ENCODE measurements around the gene ZNF132.
A peak's percentile ranks its signal among the peaks of the same experiment; 100 is the strongest.
"Not testable (repeated sequence)": the region's sequence is repeated elsewhere in the genome, so short reads cannot be mapped to it uniquely, and the experiment has no call there.

Gene ZNF132

GRCh38 chr19:58453743-58454142 is 13.8 kb upstream of the ZNF132 start:
- TF ChIP-seq CTCF (conservative IDR thresholded peaks at IDR 0.05; ENCODE audit: control insufficient read depth, insufficient read depth, low read depth, low read length), result no peak
- no peak for DNase-seq (ENCODE audit: low read depth)
- no peak overlapping the region for H3K4me3 ChIP-seq (ENCODE audit: control insufficient read depth, low read depth, low read length)

- no peak for TF ChIP-seq CTCF (conservative IDR thresholded peaks at IDR 0.05; ENCODE audit: control insufficient read depth, insufficient read depth, low read depth, low read length)
- DNase-seq (ENCODE audit: low read depth), result peak; percentile 93
These were observed 11.6 kb upstream of the ZNF132 start, which contains the start of gene ZNF324B for GRCh38 chr19:58451358-58452101. Gene ZNF324B, plus strand, starts transcription at chr19:58451622. Its CDS starts 2,080 bp downstream, at chr19:58453702.

GRCh38 chr19:58450856-58451357 is 11.0 kb upstream of the ZNF132 start:
- H3K4me3 ChIP-seq (ENCODE audit: control insufficient read depth, low read depth, low read length), result peak overlapping the region; percentile 60
- no peak for DNase-seq (ENCODE audit: low read depth)
- no peak for TF ChIP-seq CTCF (conservative IDR thresholded peaks at IDR 0.05; ENCODE audit: control insufficient read depth, insufficient read depth, low read depth, low read length)

More at GRCh38 chr19:58451358-58452101, 11.6 kb upstream of the ZNF132 start, which contains the start of gene ZNF324B:
- H3K4me3 ChIP-seq (ENCODE audit: control insufficient read depth, low read depth, low read length), result peak within 1 kb of the TSS; percentile 60

- DNase-seq (ENCODE audit: low read depth); H3K4me3 ChIP-seq (ENCODE audit: control insufficient read depth, low read depth, low read length): not testable (repeated sequence)
These were observed 10.0 kb upstream of the ZNF132 start for GRCh38 chr19:58449980-58450379.

GRCh38 chr19:58448860-58449259 is 8.9 kb upstream of the ZNF132 start:
- DNase-seq (ENCODE audit: low read depth); H3K4me3 ChIP-seq (ENCODE audit: control insufficient read depth, low read depth, low read length): not testable (repeated sequence)

GRCh38 chr19:58442986-58443385 is 3.0 kb upstream of the ZNF132 start:
- DNase-seq (ENCODE audit: low read depth), result not testable (repeated sequence)

GRCh38 chr19:58440556-58440955 is 603 bp upstream of the ZNF132 start:
- no peak for TF ChIP-seq CTCF (conservative IDR thresholded peaks at IDR 0.05; ENCODE audit: control insufficient read depth, insufficient read depth, low read depth, low read length)
- peak overlapping the region; percentile 80 for H3K4me3 ChIP-seq (ENCODE audit: control insufficient read depth, low read depth, low read length)
- DNase-seq (ENCODE audit: low read depth), result no peak

More at GRCh38 chr19:58442986-58443385, 3.0 kb upstream of the ZNF132 start:
- not testable (repeated sequence) for H3K4me3 ChIP-seq (ENCODE audit: control insufficient read depth, low read depth, low read length)

GRCh38 chr19:58434217-58434616 is 5.7 kb downstream of the ZNF132 start:
- TF ChIP-seq CTCF (conservative IDR thresholded peaks at IDR 0.05; ENCODE audit: control insufficient read depth, insufficient read depth, low read depth, low read length), result no peak
- H3K4me3 ChIP-seq (ENCODE audit: control insufficient read depth, low read depth, low read length), result no peak overlapping the region
- peak; percentile 41 for DNase-seq (ENCODE audit: low read depth)
